Lung (tissue), 12 donors: ENCODE results near the gene C18orf63. TPM values are rescaled to one million over a fixed set of nuclear protein-coding genes. Genes with fewer than 3 reads are reported as not detected.
"Not testable (repeated sequence)": the region's sequence is repeated elsewhere in the genome, so short reads cannot be mapped to it uniquely, and the experiment has no call there.

Experiments
- ATAC-seq: fragments of 200-7000 bp; cut with Tn5 transposase; one replicate; pipeline ENCODE4 v1.9.1; 2020; ENCODE audit warnings: moderate number of reproducible peaks; ENCODE audit not compliant: insufficient read depth, low FRiP score
- DNase-seq, 3 donors: peaks; one replicate each; pipeline ENCODE4 v3.0.0-alpha.2; 2013 to 2017
- H3K27ac ChIP-seq, 2 donors: one replicate each; pipeline ENCODE4 v1.5.1; 2013; ENCODE audit warnings: mild to moderate bottlenecking in 2 of 2, moderate library complexity in 2 of 2, control low read depth in 1 of 2, inconsistent platforms in 1 of 2, low read depth in 1 of 2, low read length in 1 of 2
- H3K27me3 ChIP-seq, 3 donors: one replicate each; pipeline ENCODE4 v1.5.1; 2013; ENCODE audit warnings: low read length in 2 of 3; ENCODE audit not compliant: control insufficient read depth in 3 of 3, insufficient read depth in 3 of 3
- H3K36me3 ChIP-seq, 4 donors: one replicate each; pipeline ENCODE4 v1.5.1; 2013; ENCODE audit warnings: low read length in 4 of 4, mild to moderate bottlenecking in 1 of 4, moderate library complexity in 1 of 4; ENCODE audit not compliant: control insufficient read depth in 4 of 4, insufficient read depth in 4 of 4
- H3K4me1 ChIP-seq, 5 donors: one replicate each; pipeline ENCODE4 v1.5.1; 2013; ENCODE audit warnings: low read length in 5 of 5, mild to moderate bottlenecking in 2 of 5, moderate library complexity in 1 of 5; ENCODE audit not compliant: control insufficient read depth in 5 of 5, insufficient read depth in 5 of 5
- H3K4me3 ChIP-seq: one replicate; pipeline ENCODE4 v1.5.1; 2013; ENCODE audit warnings: mild to moderate bottlenecking, control low read depth, moderate library complexity
- H3K9ac ChIP-seq, 2 donors: one replicate each; pipeline ENCODE4 v1.5.1; 2013; ENCODE audit warnings: low read length in 2 of 2, control low read depth in 1 of 2; ENCODE audit not compliant: insufficient read depth in 1 of 2
- H3K9me3 ChIP-seq, 4 donors: one replicate each; pipeline ENCODE4 v1.5.1; 2013; ENCODE audit warnings: low read length in 3 of 4, mild to moderate bottlenecking in 1 of 4, moderate library complexity in 1 of 4; ENCODE audit not compliant: control insufficient read depth in 4 of 4, insufficient read depth in 3 of 4
- WGBS, 2 donors: extraction: QIAGEN DNeasy Blood & Tissue Kit; methylation state at CpG; one replicate each; pipeline ENCODE4 v1.1.7; 2013; 5-methylcytosine and 5-hydroxymethylcytosine counted together
- polyA plus RNA-seq, 2 donors: library from polyadenylated mRNA; stranded (reverse); fragments of 200-250 nt; gene quantifications; one replicate each; pipeline ENCODE4 v1.2.1, GENCODE V29; 2013
- total RNA-seq, 2 donors: library from RNA; depleted of rRNA in 1 of 2; stranded (reverse); fragments of >200 nt in 1 of 2; gene quantifications; one replicate each; pipeline ENCODE4 v1.2.1, GENCODE V29; 2014 to 2021
- TF ChIP-seq, protein P1 (sequence below): IDR thresholded peaks from 2 replicates; pipeline ENCODE4 v1.5.1; 2012; ENCODE audit warnings: mild to moderate bottlenecking; ENCODE audit errors: control extremely low read depth, extremely low read depth
- donor health status: control.
- donor health status: control.
- donor health status: Bipolar disorder and iron deficiency.
- donor health status: healthy.
- donor health status: DM: yes; HTN: yes; CAD: no.

The C18orf63 gene
- total and polyA plus RNA-seq, 4 donors, result 0.14 to 0.55 (median 0.38) TPM

DNA sequence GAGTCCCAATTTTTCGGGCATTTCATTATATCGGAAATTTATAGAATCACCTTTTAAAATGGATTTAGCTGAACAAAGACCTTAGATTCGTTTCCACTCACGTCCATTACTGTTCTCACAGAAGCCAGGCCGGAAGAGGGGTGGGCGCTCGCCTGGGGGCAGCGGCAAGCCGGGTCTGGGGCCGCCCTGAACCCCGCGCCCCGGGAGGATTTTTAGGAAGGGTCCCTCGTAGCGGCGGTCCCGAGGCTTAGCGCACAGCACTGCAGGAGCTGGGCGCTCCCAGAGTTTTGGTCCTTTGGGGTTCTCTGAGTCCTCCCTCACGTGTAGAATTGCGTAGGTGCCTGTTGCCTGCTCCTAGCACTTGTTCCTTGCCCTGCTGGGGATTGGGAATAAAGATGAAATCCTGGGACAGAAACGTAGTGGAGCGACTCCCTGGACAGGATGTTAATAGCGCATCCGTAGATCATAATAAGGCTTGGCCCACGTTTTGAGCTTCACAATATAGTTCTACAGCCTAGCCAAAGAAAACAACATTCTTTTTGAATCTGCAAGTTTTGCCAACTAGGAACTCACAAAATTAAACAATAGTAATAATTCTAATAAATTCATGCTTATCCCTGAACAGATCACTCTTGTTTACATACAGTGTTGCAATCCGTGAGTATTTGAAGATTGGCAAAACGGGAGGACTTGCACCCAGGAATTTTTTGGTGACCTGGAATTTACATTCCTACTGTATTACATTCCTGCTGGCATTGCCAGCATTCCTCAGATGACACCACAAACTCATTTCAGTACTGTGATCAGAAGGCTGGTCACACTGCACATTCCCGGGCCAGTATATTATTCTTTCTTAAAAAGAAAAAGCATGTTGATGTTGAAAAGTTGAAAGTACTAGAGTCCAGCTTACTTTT, 875 bp downstream of the C18orf63 start:
- no peak overlapping the region for H3K27ac ChIP-seq
- TF ChIP-seq, protein P1, sequence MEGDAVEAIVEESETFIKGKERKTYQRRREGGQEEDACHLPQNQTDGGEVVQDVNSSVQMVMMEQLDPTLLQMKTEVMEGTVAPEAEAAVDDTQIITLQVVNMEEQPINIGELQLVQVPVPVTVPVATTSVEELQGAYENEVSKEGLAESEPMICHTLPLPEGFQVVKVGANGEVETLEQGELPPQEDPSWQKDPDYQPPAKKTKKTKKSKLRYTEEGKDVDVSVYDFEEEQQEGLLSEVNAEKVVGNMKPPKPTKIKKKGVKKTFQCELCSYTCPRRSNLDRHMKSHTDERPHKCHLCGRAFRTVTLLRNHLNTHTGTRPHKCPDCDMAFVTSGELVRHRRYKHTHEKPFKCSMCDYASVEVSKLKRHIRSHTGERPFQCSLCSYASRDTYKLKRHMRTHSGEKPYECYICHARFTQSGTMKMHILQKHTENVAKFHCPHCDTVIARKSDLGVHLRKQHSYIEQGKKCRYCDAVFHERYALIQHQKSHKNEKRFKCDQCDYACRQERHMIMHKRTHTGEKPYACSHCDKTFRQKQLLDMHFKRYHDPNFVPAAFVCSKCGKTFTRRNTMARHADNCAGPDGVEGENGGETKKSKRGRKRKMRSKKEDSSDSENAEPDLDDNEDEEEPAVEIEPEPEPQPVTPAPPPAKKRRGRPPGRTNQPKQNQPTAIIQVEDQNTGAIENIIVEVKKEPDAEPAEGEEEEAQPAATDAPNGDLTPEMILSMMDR, result no peak
- DNase-seq (peak; percentile 29 to 55 (median 47)), ATAC-seq (peak; percentile 60)
- no peak overlapping the region for H3K4me3 ChIP-seq
- H3K27me3 ChIP-seq, result no peaks in the 10 kb centered on the region
- no peaks in the 10 kb centered on the region for H3K36me3 ChIP-seq
- no peaks in the 10 kb centered on the region for H3K9me3 ChIP-seq
- peaks cover 0 to 5% (median 0%) of the 10 kb centered on the region in 5 donors for H3K4me1 ChIP-seq
- H3K9ac ChIP-seq, result no peak overlapping the region
- WGBS, 2 donors, result 84 to 91% methylated on average over 29 of the region's 29 CpGs

DNA sequence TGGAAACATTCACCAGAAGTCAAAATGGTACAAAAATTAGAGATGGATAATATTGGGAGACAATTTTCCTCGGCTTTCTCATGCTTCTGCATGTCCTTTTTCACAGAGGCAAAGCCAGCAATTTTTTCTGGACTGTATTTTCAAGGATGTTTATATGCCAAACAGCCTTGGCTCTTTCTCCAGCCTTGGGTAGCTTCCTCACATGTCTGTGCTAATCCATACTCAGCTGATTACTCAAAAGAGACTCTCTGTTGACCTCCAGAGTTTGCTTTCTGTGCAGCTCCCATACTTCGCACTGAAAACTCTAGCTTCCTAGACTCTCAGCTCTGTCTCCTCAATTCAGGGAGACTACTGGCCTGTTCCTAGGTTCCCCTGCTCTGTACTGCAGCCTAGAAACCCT, 10.6 kb downstream of the C18orf63 start:
- WGBS, 2 donors, result 44 to 59% methylated on average over 2 of the region's 2 CpGs
- no peak for ATAC-seq

DNA sequence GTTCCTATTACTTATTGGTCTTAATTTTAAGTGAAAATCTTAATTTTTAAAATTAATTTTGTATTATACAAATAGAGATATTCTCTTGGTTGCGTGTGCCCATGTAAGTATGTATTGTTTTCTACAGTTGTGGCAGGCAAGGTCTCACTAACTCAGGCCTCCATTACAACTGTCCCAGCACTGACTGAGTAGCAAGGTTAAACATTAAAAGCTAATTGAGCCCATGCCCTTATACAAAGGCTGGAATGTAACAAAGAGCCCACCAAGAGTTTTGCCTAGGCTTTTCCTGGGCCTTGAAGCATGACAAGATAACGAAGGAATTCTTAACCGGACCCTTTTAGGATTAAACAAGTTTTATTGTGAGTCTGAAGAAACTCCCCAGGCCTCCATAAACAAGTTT, 11.2 kb downstream of the C18orf63 start:
- not testable (repeated sequence) for H3K9ac ChIP-seq, H3K9me3 ChIP-seq, ATAC-seq, H3K36me3 ChIP-seq, H3K27ac ChIP-seq, DNase-seq, H3K4me3 ChIP-seq, H3K27me3 ChIP-seq
- H3K4me1 ChIP-seq, result peaks cover 0 to 15% (median 0%) of the 10 kb centered on the region in 5 donors
- whole genome bisulfite sequencing, 2 donors, result 95 to 98% methylated on average over 3 of the region's 3 CpGs

More for the DNA sequence above, 10.6 kb downstream of the C18orf63 start:
- Histone ChIP-seq H3K9me3 (no peaks in the 10 kb centered on the region), H3K4me3 (no peak overlapping the region), H3K9ac (no peak overlapping the region), H3K27me3 (no peaks in the 10 kb centered on the region), H3K27ac (no peak overlapping the region), H3K36me3 (no peaks in the 10 kb centered on the region), H3K4me1 (peaks cover 0 to 15% (median 0%) of the 10 kb centered on the region in 5 donors)
- peak in 2 of 3 donors; percentile 11 to 61 for DNase-seq
- TF ChIP-seq, protein P1, result no peak

DNA sequence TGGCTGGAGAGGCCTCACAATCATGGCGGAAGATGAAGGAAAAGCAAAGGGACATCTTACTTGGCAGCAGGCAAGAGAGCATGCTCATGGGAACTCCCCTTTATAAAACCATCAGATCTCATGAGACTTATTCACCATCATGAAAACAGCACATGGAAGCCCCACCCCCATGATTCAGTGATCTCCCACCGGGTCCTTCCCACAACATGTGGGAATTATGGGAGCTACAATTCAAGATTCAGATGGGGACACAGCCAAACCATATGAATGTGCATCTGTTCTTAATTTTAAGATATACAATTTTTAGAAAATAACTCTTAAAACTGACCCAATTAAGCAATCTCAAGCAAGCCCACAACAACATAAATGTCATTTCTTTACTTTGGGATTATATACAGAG, 12.6 kb downstream of the C18orf63 start:
- Histone ChIP-seq H3K9ac (no peak overlapping the region), H3K4me3 (no peak overlapping the region), H3K9me3 (no peaks in the 10 kb centered on the region), H3K27ac (no peak overlapping the region), H3K27me3 (no peaks in the 10 kb centered on the region), H3K4me1 (peaks cover 0 to 15% (median 0%) of the 10 kb centered on the region in 5 donors), H3K36me3 (no peaks in the 10 kb centered on the region)
- ATAC-seq (no peak), DNase-seq (no peak)
- WGBS, 2 donors, result 87 to 93% methylated on average over 2 of the region's 2 CpGs
- TF ChIP-seq, protein P1, result no peak
